Panc1 (cell line): ENCODE measurements around the gene STX1A. TPM values are rescaled to one million over a fixed set of nuclear protein-coding genes. Genes with fewer than 3 reads are reported as not detected.

ENCODE experiments used
- ATAC-seq: fragments of 200-7000 bp; cut with Tn5 transposase; 2 replicates; pipeline ENCODE4 v1.9.1; 2020; ENCODE audit warnings: mild to moderate bottlenecking, moderate library complexity
- BruUV-seq: library from RNA; stranded (reverse); fragments of 400-500 nt; replicated peaks from 2 replicates; lab custom pipeline; 2021; lab: Mats Ljungman, UMichigan
- CTCF ChIA-PET: fragments of 300-600 bp; sonication (Branson Sonifier 250); formaldehyde crosslinking; loops from one replicate; lab custom pipeline; 2022; ENCODE audit warnings: antibody characterized with exemption; lab: Charles Lee
- POLR2A ChIA-PET: fragments of 300-600 bp; sonication (Branson Sonifier 250); formaldehyde crosslinking; loops from one replicate; lab custom pipeline; 2022; ENCODE audit warnings: antibody characterized with exemption; lab: Charles Lee
- DNase-seq: peaks from one replicate; pipeline ENCODE4 v3.0.0-alpha.2; 2010; ENCODE audit warnings: low read depth, low spot score
- H3K27ac ChIP-seq: 2 replicates; pipeline ENCODE4 v1.5.1; 2011; ENCODE audit warnings: mild to moderate bottlenecking, low read length, inconsistent platforms
- H3K27me3 ChIP-seq: fragments of 200-500 bp; sonication (Bioruptor generic); 2 replicates; pipeline ENCODE4 v1.6.0; 2014; ENCODE audit warnings: low read length, inconsistent platforms; ENCODE audit not compliant: control insufficient read depth, insufficient read depth
- H3K36me3 ChIP-seq: fragments of 200-500 bp; sonication (Bioruptor generic); 2 replicates; pipeline ENCODE4 v1.5.1; 2014; ENCODE audit warnings: inconsistent platforms, mild to moderate bottlenecking, low read length, moderate library complexity; ENCODE audit not compliant: control insufficient read depth, insufficient read depth
- H3K4me1 ChIP-seq: 2 replicates; pipeline ENCODE4 v1.5.1; 2011; ENCODE audit warnings: inconsistent platforms, mild to moderate bottlenecking, low read length, moderate library complexity; ENCODE audit not compliant: control insufficient read depth, insufficient read depth
- H3K4me3 ChIP-seq, 2 experiments: 2 replicates each; pipeline ENCODE4 v1.5.1; 2011 to 2012; ENCODE audit warnings: low read depth in 2 of 2, low read length in 2 of 2, mild to moderate bottlenecking in 2 of 2, inconsistent platforms in 1 of 2, moderate library complexity in 1 of 2
- H3K9me3 ChIP-seq: fragments of 200-500 bp; sonication (Bioruptor generic); 2 replicates; pipeline ENCODE4 v1.5.1; 2014; ENCODE audit warnings: low read depth, mild to moderate bottlenecking, inconsistent platforms, low read length, moderate library complexity; ENCODE audit not compliant: control insufficient read depth, insufficient read depth
- CTCF ChIP-seq: fragments of 450-650 bp; IDR thresholded peaks from 2 replicates; pipeline ENCODE4 v1.5.1; 2017; ENCODE audit warnings: mild to moderate bottlenecking
- POLR2AphosphoS5 ChIP-seq: IDR thresholded peaks from 2 replicates; pipeline ENCODE4 v1.6.1; 2012; ENCODE audit warnings: mild to moderate bottlenecking, low read depth, low read length, moderate library complexity
- REST ChIP-seq, 2 experiments: IDR thresholded peaks; 2 replicates each; pipeline ENCODE4 v1.6.1; 2011 to 2012; ENCODE audit warnings: low read depth in 2 of 2, control low read depth in 1 of 2, low read length in 1 of 2, mild to moderate bottlenecking in 1 of 2, moderate library complexity in 1 of 2; ENCODE audit not compliant: insufficient read depth in 1 of 2
- SIN3A ChIP-seq: IDR thresholded peaks from 2 replicates; pipeline ENCODE4 v1.6.1; 2012; ENCODE audit warnings: low read depth, mild to moderate bottlenecking, low read length, moderate library complexity, borderline replicate concordance; ENCODE audit not compliant: insufficient read depth
- TCF7L2 ChIP-seq: IDR thresholded peaks from 2 replicates; pipeline ENCODE4 v1.6.1; 2011; ENCODE audit warnings: mild to moderate bottlenecking, low read depth, low read length, inconsistent platforms
- in situ Hi-C: cut with HindIII; loops from 2 replicates; pipeline ENCODE4 v1.10.0; 2016; ENCODE audit warnings: low sequenced_read_pairs, low pct_unique_long_range_greater_than_20kb
- intact Hi-C: fragments of 100-400 bp; cut with micrococcal nuclease; formaldehyde crosslinking; loops from one replicate; pipeline ENCODE4 v1.10.0; 2022; ENCODE audit not compliant: unreplicated experiment
- total RNA-seq: library from RNA; stranded (reverse); gene quantifications from one replicate; pipeline ENCODE4 v1.2.1, GENCODE V29; 2021; ENCODE audit not compliant: unreplicated experiment

The STX1A gene
- total RNA-seq, 1 experiment from 2014 or later = 80.9 TPM

- BruUV-seq = no TSS peak
- POLR2A ChIA-PET = no interaction called here
- no peak for TF ChIP-seq SIN3A
- TF ChIP-seq CTCF = no peak
- TF ChIP-seq REST (IDR thresholded peaks at IDR 0.05; ENCODE audit: insufficient read depth in 1 of 2, low read depth in 2 of 2, low read length in 1 of 2) = no peak
- no peak for TF ChIP-seq TCF7L2
- TF ChIP-seq POLR2AphosphoS5 = no peak
- peak overlapping the region; percentile 45 to 73 for H3K4me3 ChIP-seq
- no peaks in the 10 kb centered on the region for H3K27me3 ChIP-seq
- in situ Hi-C loops (no loop called here), intact Hi-C loops (loop anchor here (5.0 kb wide), 1 partner anchor 61 kb away; no protein-coding TSS in a partner anchor)
- H3K4me1 ChIP-seq = peaks cover 8% of the 10 kb centered on the region
- ATAC-seq (peak; percentile 30; the same call in 1 of the 2 replicates), DNase-seq (no peak)
- H3K27ac ChIP-seq = peak overlapping the region; percentile 58; the same call in 1 of the 2 replicates
- H3K9me3 ChIP-seq = no peaks in the 10 kb centered on the region
- CTCF ChIA-PET = interaction anchor here (0.5 to 1.0 kb wide), 5 partner anchors 22 to 85 kb away, joined by 3 to 6 read pairs (median 4); no protein-coding TSS in a partner anchor
- H3K36me3 ChIP-seq = no peaks in the 10 kb centered on the region
Observed at GRCh38 chr7:73668103-73668885, 51.2 kb downstream of the STX1A start.

- CTCF ChIA-PET = interaction anchor here (0.7 kb wide), 2 partner anchors 21 to 55 kb away, joined by 3 read pairs; no protein-coding TSS in a partner anchor
- peak within 1 kb of the TSS; percentile 45 to 73 for H3K4me3 ChIP-seq
- TF ChIP-seq POLR2AphosphoS5 (no peak; the same call in 1 of the 2 replicates), SIN3A (peak; percentile 71; the same call in 1 of the 2 replicates), REST (IDR thresholded peaks at IDR 0.05; ENCODE audit: insufficient read depth in 1 of 2, low read depth in 2 of 2, low read length in 1 of 2) (no peak), CTCF (peak; percentile 97), TCF7L2 (no peak)
- no peaks in the 10 kb centered on the region for H3K27me3 ChIP-seq
- BruUV-seq = no TSS peak
- DNase-seq (no peak), ATAC-seq (peak; percentile 92)
- POLR2A ChIA-PET = no interaction called here
- intact Hi-C loops = loop anchor here (5.0 kb wide), 1 partner anchor 60 kb away; no protein-coding TSS in a partner anchor
- H3K4me1 ChIP-seq = peaks cover 8% of the 10 kb centered on the region
- no peaks in the 10 kb centered on the region for H3K36me3 ChIP-seq
- peak within 1 kb of the TSS; percentile 58; the same call in 1 of the 2 replicates for H3K27ac ChIP-seq
- no peaks in the 10 kb centered on the region for H3K9me3 ChIP-seq
- in situ Hi-C loops = no loop called here
Observed at GRCh38 chr7:73667344-73668102, 51.9 kb downstream of the STX1A start, which contains the start of gene VPS37D. VPS37D (plus strand) TSS chr7:73667831; CDS start chr7:73667959, 128 bp downstream.
